ENCODE data around the gene SH2B3.

The SH2B3 gene

GRCh38 chr12:111410431-111411184 is 4.9 kb downstream of the SH2B3 start:
- TF ChIP-seq, protein P1, sequence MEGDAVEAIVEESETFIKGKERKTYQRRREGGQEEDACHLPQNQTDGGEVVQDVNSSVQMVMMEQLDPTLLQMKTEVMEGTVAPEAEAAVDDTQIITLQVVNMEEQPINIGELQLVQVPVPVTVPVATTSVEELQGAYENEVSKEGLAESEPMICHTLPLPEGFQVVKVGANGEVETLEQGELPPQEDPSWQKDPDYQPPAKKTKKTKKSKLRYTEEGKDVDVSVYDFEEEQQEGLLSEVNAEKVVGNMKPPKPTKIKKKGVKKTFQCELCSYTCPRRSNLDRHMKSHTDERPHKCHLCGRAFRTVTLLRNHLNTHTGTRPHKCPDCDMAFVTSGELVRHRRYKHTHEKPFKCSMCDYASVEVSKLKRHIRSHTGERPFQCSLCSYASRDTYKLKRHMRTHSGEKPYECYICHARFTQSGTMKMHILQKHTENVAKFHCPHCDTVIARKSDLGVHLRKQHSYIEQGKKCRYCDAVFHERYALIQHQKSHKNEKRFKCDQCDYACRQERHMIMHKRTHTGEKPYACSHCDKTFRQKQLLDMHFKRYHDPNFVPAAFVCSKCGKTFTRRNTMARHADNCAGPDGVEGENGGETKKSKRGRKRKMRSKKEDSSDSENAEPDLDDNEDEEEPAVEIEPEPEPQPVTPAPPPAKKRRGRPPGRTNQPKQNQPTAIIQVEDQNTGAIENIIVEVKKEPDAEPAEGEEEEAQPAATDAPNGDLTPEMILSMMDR (IDR thresholded peaks at IDR 0.05; ENCODE audit: low read depth, low read length) = no peak
- H3K4me3 ChIP-seq (ENCODE audit: low read depth, low read length) = no peak overlapping the region
- no peak for DNase-seq
- H3K27ac ChIP-seq = no peak overlapping the region
- H3K9me3 ChIP-seq (ENCODE audit: severe bottlenecking) = no peaks in the 10 kb centered on the region
- H3K27me3 ChIP-seq (ENCODE audit: insufficient read depth, low read depth, severe bottlenecking) = no peaks in the 10 kb centered on the region
- no peaks in the 10 kb centered on the region for H3K36me3 ChIP-seq

DNA sequence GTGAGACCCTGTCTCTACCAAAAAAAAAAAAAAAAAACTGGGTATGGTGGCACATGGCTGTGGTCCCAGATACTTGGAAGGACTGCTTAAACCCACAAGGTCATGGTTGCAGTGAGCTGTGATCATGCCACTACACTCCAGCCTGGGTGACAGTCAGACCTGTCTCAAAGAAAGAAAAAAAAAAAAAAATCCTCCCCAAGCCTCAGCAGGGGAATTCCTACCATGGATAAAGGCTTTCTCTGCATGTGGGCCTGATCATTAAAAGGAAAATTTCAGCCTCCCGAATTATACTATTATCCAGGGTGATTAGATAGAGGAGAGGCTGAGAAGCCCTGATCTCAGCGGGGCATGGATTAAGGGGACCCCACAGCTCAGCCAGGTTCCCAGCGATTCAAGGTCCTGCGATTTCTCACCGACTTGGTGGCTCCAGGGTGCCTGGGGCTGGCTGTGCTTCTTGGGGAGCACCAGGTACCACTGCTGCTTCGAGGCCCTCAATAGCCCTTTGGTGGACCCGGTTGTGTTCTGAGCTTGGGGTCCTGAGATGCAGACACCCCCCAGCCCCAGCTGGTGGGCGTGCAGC is 5.6 kb downstream of the SH2B3 start:
- no peaks in the 10 kb centered on the region for H3K36me3 ChIP-seq
- no peaks in the 10 kb centered on the region for H3K9me3 ChIP-seq (ENCODE audit: severe bottlenecking)
- H3K27me3 ChIP-seq (ENCODE audit: insufficient read depth, low read depth, severe bottlenecking) = no peaks in the 10 kb centered on the region
- TF ChIP-seq, protein P1 (IDR thresholded peaks at IDR 0.05; ENCODE audit: low read depth, low read length) = no peak
- no peak overlapping the region for H3K4me3 ChIP-seq (ENCODE audit: low read depth, low read length)
- no peak for DNase-seq
- H3K27ac ChIP-seq = no peak overlapping the region

DNA sequence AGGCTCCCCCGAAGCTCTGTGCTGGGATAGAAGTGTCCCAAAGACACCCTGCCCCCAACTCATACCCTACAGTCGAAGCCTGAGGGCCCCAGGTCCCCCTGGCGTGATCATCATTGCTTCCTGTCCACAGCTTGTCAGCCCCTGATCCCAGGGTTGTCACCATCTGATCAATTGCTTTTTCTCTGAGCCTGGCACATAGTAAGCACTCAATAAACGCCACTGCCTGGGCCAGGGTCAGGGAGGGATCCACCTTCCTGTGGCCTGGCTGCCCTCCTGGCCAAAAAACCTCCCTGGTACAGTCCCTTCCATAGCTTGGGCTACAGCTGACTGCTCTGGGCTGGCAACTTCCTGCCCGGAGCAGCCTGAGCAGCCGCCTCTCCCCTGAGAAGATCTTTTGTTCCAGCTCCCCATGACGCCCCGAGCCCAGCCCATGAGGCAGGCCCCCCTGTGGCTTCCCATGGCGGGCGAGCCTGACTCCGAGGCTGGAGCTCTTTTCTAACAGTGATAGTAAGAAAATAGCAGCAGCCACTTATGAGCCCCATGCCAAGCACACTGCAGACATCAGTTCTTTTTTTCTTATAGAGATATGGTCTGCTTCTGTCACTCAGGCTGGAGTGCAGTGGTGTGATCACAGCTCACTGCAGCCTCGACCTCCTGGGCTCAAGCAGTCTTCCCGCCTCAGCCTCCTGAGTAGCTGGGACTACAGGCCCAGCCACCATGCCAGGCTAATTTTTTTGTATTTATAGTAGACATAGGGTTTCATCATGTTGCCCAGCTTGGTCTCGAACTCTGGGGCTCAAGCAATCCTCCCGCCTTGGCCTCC is 6.5 kb downstream of the SH2B3 start:
- no peaks in the 10 kb centered on the region for H3K9me3 ChIP-seq (ENCODE audit: severe bottlenecking)
- no peak overlapping the region for H3K4me3 ChIP-seq (ENCODE audit: low read depth, low read length)
- H3K36me3 ChIP-seq = no peaks in the 10 kb centered on the region
- DNase-seq = no peak
- no peaks in the 10 kb centered on the region for H3K27me3 ChIP-seq (ENCODE audit: insufficient read depth, low read depth, severe bottlenecking)
- TF ChIP-seq, protein P1 (IDR thresholded peaks at IDR 0.05; ENCODE audit: low read depth, low read length) = no peak
- H3K27ac ChIP-seq = no peak overlapping the region

DNA sequence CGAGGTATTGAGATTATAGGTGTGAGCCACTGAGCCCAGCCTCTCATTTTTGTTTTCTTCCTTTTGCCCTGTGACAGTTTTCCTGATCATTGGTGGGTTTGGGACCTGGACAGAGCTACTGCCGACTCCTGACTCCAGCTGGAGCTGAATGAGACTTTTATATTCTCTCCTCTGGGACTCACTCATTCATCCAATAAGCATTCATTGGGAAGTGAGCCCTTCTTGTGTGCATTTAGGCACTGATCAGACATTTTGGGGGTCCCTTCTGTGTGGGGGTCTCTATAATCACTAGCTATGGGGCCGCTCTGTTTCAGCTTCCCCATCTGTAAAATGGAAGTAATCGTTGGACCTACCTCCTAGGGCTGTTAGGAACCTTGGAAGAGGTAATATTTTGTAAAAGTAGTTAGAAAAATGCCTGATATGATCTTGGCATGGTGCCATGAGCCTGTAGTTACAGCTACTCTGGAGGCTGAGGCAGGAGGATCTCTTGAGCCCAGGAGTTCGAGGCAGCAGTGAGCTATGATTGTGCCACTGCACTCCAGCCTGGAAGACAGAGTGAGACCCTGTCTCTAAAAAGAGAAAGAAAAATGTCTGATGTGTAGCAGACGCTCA is 7.2 kb downstream of the SH2B3 start:
- TF ChIP-seq, protein P1 (IDR thresholded peaks at IDR 0.05; ENCODE audit: low read depth, low read length) = no peak
- H3K4me3 ChIP-seq (ENCODE audit: low read depth, low read length) = no peak overlapping the region
- H3K9me3 ChIP-seq (ENCODE audit: severe bottlenecking) = no peaks in the 10 kb centered on the region
- H3K36me3 ChIP-seq = no peaks in the 10 kb centered on the region
- no peaks in the 10 kb centered on the region for H3K27me3 ChIP-seq (ENCODE audit: insufficient read depth, low read depth, severe bottlenecking)
- DNase-seq = no peak
- no peak overlapping the region for H3K27ac ChIP-seq

DNA sequence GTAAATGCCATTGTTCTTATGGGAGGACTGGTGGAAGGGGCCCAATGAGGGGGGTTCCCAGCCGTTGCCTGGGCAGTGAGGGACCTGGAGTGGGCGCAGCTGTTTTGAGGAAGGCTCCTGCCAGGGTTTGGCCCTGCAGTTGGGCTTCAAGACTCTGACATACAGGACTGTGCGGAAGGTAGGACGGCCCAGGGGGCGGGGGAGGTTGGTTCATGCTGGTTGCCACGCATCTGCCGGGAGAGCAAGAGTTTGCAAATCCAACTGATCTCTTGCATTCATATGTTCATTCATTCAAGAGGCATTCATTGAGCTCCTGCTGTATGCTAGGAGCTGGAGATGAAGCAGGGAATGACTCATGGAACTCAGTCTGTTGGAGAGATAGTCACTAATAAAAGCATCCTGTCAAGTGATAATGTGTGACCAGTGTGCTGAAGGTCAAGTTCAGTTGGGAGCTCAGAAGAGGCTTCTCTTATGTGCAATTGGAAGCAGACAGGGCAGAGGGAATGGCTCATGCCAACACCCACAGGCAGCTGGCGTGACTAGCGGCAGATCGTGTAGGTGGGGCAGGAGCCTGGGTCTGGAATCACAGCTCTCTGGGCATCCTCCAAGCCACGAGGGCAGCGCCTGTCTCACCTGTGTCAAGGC is 7.8 kb downstream of the SH2B3 start:
- no peak for DNase-seq
- Histone ChIP-seq H3K27me3 (ENCODE audit: insufficient read depth, low read depth, severe bottlenecking) (no peaks in the 10 kb centered on the region), H3K4me3 (ENCODE audit: low read depth, low read length) (no peak overlapping the region), H3K27ac (no peak overlapping the region), H3K9me3 (ENCODE audit: severe bottlenecking) (no peaks in the 10 kb centered on the region), H3K36me3 (no peaks in the 10 kb centered on the region)
- TF ChIP-seq, protein P1 (IDR thresholded peaks at IDR 0.05; ENCODE audit: low read depth, low read length) = no peak

All from WERI-Rb-1 (cell line).